ENCODE results near the gene VIM. TPM values are rescaled to one million over a fixed set of nuclear protein-coding genes. Genes with fewer than 3 reads are reported as not detected.

The VIM gene
- total and polyA plus RNA-seq, 10 donors, result 510 to 2,377 (median 1,295) TPM

GRCh38 chr10:17241611-17242333 lies 13.7 kb downstream of the VIM start:
- H3K36me3 ChIP-seq, result peaks cover 0 to 22% (median 17%) of the 10 kb centered on the region in 6 donors
- intact Hi-C loops (cut with DNase I; ENCODE audit: low total_unique reads), result no loop called here
- H3K4me1 ChIP-seq, result peaks cover 0 to 17% (median 7%) of the 10 kb centered on the region in 6 donors
- H3K27ac ChIP-seq, result no peak overlapping the region
- DNase-seq, result no peak
- no peak for TF ChIP-seq POLR2AphosphoS5 (IDR thresholded peaks at IDR 0.05)
- 80 to 93% (median 88%) methylated on average over 5 of the region's 5 CpGs for WGBS, 5 donors
- peaks cover 0 to 1% (median 0%) of the 10 kb centered on the region in 8 donors for H3K9me3 ChIP-seq
- no peaks in the 10 kb centered on the region for H3K27me3 ChIP-seq (replicated peaks in 1 of 7)
- H3K4me3 ChIP-seq, result no peak overlapping the region

- Histone ChIP-seq H3K27me3 (replicated peaks in 1 of 7) (no peaks in the 10 kb centered on the region), H3K36me3 (no peaks in the 10 kb centered on the region), H3K4me3 (no peak overlapping the region), H3K4me1 (no peaks in the 10 kb centered on the region), H3K9me3 (peaks cover 0 to 10% (median 8%) of the 10 kb centered on the region in 8 donors), H3K27ac (no peak overlapping the region)
- intact Hi-C loops (cut with DNase I; ENCODE audit: low total_unique reads), result no loop called here
- TF ChIP-seq CTCF (IDR thresholded peaks at IDR 0.05 in 8 of 11, conservative IDR thresholded peaks at IDR 0.05 in 3 of 11) (no peak), POLR2A (IDR thresholded peaks at IDR 0.05) (no peak), POLR2AphosphoS5 (IDR thresholded peaks at IDR 0.05) (no peak)
- no peak for DNase-seq
Observed at GRCh38 chr10:17244700-17245365, 16.8 kb downstream of the VIM start.

- H3K9me3 ChIP-seq, result peaks cover 0 to 10% (median 8%) of the 10 kb centered on the region in 8 donors
- H3K4me1 ChIP-seq, result no peaks in the 10 kb centered on the region
- intact Hi-C loops (cut with DNase I; ENCODE audit: low total_unique reads), result no loop called here
- H3K4me3 ChIP-seq, result no peak overlapping the region
- no peak for DNase-seq
- no peak overlapping the region for H3K27ac ChIP-seq
- 82 to 100% (median 93%) methylated on average over 1 of the region's 1 CpG for WGBS, 5 donors
- H3K36me3 ChIP-seq, result no peaks in the 10 kb centered on the region
- no peak for TF ChIP-seq CTCF (IDR thresholded peaks at IDR 0.05 in 8 of 11, conservative IDR thresholded peaks at IDR 0.05 in 3 of 11)
- no peak for TF ChIP-seq POLR2A (IDR thresholded peaks at IDR 0.05)
- TF ChIP-seq POLR2AphosphoS5 (IDR thresholded peaks at IDR 0.05), result no peak
- H3K27me3 ChIP-seq (replicated peaks in 1 of 7), result no peaks in the 10 kb centered on the region
Observed at GRCh38 chr10:17247210-17247609, 19.2 kb downstream of the VIM start.

- 72 to 81% (median 74%) methylated on average over 1 of the region's 1 CpG for WGBS, 5 donors
- Histone ChIP-seq H3K27me3 (replicated peaks in 1 of 7) (no peaks in the 10 kb centered on the region), H3K4me3 (no peak overlapping the region), H3K27ac (no peak overlapping the region), H3K4me1 (no peaks in the 10 kb centered on the region), H3K36me3 (no peaks in the 10 kb centered on the region), H3K9me3 (peaks cover 0 to 10% (median 8%) of the 10 kb centered on the region in 8 donors)
- no peak for DNase-seq
- intact Hi-C loops (cut with DNase I; ENCODE audit: low total_unique reads), result no loop called here
- TF ChIP-seq POLR2A (IDR thresholded peaks at IDR 0.05), result no peak
- no peak for TF ChIP-seq POLR2AphosphoS5 (IDR thresholded peaks at IDR 0.05)
- no peak for TF ChIP-seq CTCF (IDR thresholded peaks at IDR 0.05 in 8 of 11, conservative IDR thresholded peaks at IDR 0.05 in 3 of 11)
Observed at GRCh38 chr10:17248964-17249363, 20.9 kb downstream of the VIM start.
